ENCODE data around the gene ITPRIPL2.

ITPRIPL2 gene

DNA sequence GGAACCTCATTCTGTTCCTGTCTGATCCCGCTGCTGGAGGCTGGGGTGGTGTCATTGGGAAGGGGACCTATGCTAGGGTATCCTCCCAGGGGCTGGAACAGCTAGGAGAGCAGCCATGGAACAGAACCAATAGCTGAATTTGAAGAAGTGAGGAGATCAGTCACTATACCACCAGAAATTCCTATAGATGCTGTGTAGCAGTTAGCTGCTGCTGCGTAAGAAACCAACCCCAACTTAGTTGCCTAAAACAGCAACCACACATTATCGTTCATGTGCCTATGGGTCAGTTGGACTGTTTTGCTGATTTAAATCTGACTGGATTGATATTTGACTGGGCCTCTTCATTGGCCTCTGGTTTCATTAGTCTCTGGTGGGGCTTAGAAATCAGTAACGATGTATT lies 33.9 kb downstream of the ITPRIPL2 start:
- WGBS, 2 experiments (ENCODE audit: insufficient coverage in 2 of 2) = 80% methylated on average over 1 of the region's 4 CpGs; no CpG with 5 or more reads in 1 of the 2 experiments
- no peak overlapping the region for H3K4me3 ChIP-seq (ENCODE audit: extremely low read depth, insufficient read depth, low read length, poor library complexity, severe bottlenecking)
- peaks cover 3% of the 10 kb centered on the region for H3K9me3 ChIP-seq (ENCODE audit: control insufficient read depth, low read length)
- no peaks in the 10 kb centered on the region for H3K4me1 ChIP-seq (ENCODE audit: control insufficient read depth, insufficient read depth, low read length, poor library complexity, severe bottlenecking)
- no peaks in the 10 kb centered on the region for H3K36me3 ChIP-seq (ENCODE audit: control insufficient read depth, insufficient read depth, low read length)
- H3K27ac ChIP-seq (ENCODE audit: low read depth, low read length, severe bottlenecking) = no peak overlapping the region

DNA sequence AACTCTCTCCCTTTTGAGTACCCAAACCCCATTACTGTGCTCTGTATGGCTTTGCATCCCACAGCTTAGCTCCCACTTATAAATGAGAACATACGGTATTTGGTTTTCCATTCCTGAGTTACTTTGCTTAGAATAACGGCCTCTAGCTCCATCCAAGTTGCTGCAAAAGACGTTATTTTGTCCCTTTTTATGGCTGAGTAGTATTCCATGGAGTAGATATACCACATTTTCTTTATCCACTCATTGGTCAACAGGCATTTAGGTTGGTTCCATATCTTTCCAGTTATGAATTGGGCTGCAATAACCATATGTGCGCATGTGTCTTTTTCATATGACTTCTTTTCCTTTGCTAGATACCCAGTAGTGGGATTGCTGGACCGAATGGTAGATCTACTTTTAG lies 34.4 kb downstream of the ITPRIPL2 start:
- no peak overlapping the region for H3K4me3 ChIP-seq (ENCODE audit: extremely low read depth, insufficient read depth, low read length, poor library complexity, severe bottlenecking)
- 73 to 100% methylated on average over 1 to 3 of the region's 5 CpGs for WGBS, 2 experiments (ENCODE audit: insufficient coverage in 2 of 2)
- no peaks in the 10 kb centered on the region for H3K36me3 ChIP-seq (ENCODE audit: control insufficient read depth, insufficient read depth, low read length)
- no peaks in the 10 kb centered on the region for H3K4me1 ChIP-seq (ENCODE audit: control insufficient read depth, insufficient read depth, low read length, poor library complexity, severe bottlenecking)
- H3K9me3 ChIP-seq (ENCODE audit: control insufficient read depth, low read length) = peaks cover 3% of the 10 kb centered on the region
- no peak overlapping the region for H3K27ac ChIP-seq (ENCODE audit: low read depth, low read length, severe bottlenecking)

DNA sequence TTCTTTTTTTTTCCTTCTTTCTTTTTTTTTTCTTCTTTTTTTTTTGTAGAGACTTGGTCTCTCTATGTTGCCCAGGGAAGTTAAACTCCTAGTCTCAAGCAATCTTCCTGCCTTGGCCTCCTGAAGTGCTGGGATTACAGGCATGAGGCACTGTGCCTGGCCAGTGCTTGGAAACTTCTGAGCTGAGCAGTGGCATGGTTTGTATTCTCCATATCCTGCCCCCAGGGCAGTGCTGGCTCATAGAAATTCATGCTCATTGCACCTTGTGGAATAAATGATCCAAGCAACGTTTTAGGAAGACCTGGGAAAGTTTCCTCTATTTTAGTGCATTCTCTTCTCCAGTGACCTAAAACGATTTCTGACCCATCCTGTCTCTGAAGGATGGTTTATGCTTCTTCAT lies 37.5 kb downstream of the ITPRIPL2 start:
- Histone ChIP-seq H3K36me3 (ENCODE audit: control insufficient read depth, insufficient read depth, low read length) (no peaks in the 10 kb centered on the region), H3K4me1 (ENCODE audit: control insufficient read depth, insufficient read depth, low read length, poor library complexity, severe bottlenecking) (no peaks in the 10 kb centered on the region), H3K27ac (ENCODE audit: low read depth, low read length, severe bottlenecking) (no peak overlapping the region), H3K4me3 (ENCODE audit: extremely low read depth, insufficient read depth, low read length, poor library complexity, severe bottlenecking) (no peak overlapping the region), H3K9me3 (ENCODE audit: control insufficient read depth, low read length) (peaks cover 3% of the 10 kb centered on the region)
- 63 to 86% methylated on average over 1 of the region's 2 CpGs for WGBS, 2 experiments (ENCODE audit: insufficient coverage in 2 of 2)

DNA sequence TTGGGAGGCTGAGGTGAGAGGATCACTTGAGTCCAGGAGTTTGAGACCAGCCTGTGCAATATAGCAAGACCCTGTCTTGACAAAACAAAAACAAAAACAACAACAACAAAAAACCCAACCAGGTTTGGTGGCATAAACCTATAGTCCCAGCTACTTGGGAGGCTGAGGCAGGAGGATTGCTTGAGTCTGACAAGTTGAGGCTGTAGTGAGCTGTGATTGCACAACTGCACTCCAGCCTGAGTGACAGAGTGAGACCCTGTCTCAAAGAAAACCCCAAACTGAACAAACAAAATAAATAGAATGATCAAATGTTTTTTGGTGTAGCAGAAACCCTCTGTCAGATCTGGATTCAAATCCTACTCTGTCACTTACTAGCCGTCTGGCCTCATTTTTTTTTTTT lies 38.3 kb downstream of the ITPRIPL2 start:
- WGBS, 2 experiments (ENCODE audit: insufficient coverage in 2 of 2) = no CpG with 5 or more reads among the region's 1 CpG
- no peaks in the 10 kb centered on the region for H3K36me3 ChIP-seq (ENCODE audit: control insufficient read depth, insufficient read depth, low read length)
- H3K4me3 ChIP-seq (ENCODE audit: extremely low read depth, insufficient read depth, low read length, poor library complexity, severe bottlenecking) = no peak overlapping the region

DNA sequence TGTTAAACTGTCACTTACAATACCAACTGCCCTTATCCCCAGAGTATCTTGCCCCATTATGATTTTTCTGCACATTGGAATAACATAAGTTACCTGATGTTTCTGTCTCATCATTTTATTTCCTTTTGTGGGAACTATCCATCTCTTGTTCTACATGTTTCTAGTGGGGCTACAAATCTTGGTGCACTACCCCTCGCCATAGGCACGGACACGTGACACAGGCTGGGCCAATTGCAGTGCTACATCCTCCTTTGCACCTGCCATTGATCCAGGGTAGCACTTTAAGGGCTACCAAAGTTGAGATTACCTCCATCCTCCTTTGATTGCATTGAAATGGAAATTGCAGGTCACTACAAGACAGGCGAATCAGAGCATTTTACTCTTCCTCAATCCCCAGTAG lies 40.1 kb downstream of the ITPRIPL2 start:
- WGBS, 2 experiments (ENCODE audit: insufficient coverage in 2 of 2) = 73 to 82% methylated on average over 3 to 4 of the region's 4 CpGs
- no peak overlapping the region for H3K27ac ChIP-seq (ENCODE audit: low read depth, low read length, severe bottlenecking)
- no peaks in the 10 kb centered on the region for H3K36me3 ChIP-seq (ENCODE audit: control insufficient read depth, insufficient read depth, low read length)
- H3K4me1 ChIP-seq (ENCODE audit: control insufficient read depth, insufficient read depth, low read length, poor library complexity, severe bottlenecking) = no peaks in the 10 kb centered on the region
- no peaks in the 10 kb centered on the region for H3K9me3 ChIP-seq (ENCODE audit: control insufficient read depth, low read length)
- H3K4me3 ChIP-seq (ENCODE audit: extremely low read depth, insufficient read depth, low read length, poor library complexity, severe bottlenecking) = no peak overlapping the region

More for the DNA sequence above, 38.3 kb downstream of the ITPRIPL2 start:
- no peaks in the 10 kb centered on the region for H3K4me1 ChIP-seq (ENCODE audit: control insufficient read depth, insufficient read depth, low read length, poor library complexity, severe bottlenecking)
- H3K9me3 ChIP-seq (ENCODE audit: control insufficient read depth, low read length) = peaks cover 3% of the 10 kb centered on the region
- H3K27ac ChIP-seq (ENCODE audit: low read depth, low read length, severe bottlenecking) = no peak overlapping the region

DNA sequence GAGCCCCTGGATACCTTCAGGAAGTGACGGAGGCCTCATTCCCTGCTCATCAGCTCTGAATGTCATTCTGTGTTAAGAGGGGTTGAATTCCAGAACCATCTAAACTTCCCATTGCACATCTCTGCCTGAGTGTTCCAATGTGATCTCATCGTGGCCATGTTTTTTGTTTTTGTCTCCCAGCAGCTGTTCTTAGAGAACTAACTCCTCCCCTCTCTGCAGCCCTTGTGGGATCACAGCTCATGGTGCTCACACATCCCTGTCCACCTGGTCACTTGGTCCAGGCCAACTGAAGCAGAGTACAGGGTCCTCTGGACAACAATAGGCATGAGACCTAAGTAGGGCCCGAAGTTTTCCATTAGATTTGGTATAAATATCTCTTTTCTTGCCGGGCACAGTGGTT lies 48.3 kb downstream of the ITPRIPL2 start:
- H3K9me3 ChIP-seq (ENCODE audit: control insufficient read depth, low read length) = no peaks in the 10 kb centered on the region
- no peaks in the 10 kb centered on the region for H3K36me3 ChIP-seq (ENCODE audit: control insufficient read depth, insufficient read depth, low read length)
- WGBS, 2 experiments (ENCODE audit: insufficient coverage in 2 of 2) = 95 to 100% methylated on average over 2 to 4 of the region's 4 CpGs
- no peak overlapping the region for H3K27ac ChIP-seq (ENCODE audit: low read depth, low read length, severe bottlenecking)
- H3K4me3 ChIP-seq (ENCODE audit: extremely low read depth, insufficient read depth, low read length, poor library complexity, severe bottlenecking) = no peak overlapping the region
- peaks cover 15% of the 10 kb centered on the region for H3K4me1 ChIP-seq (ENCODE audit: control insufficient read depth, insufficient read depth, low read length, poor library complexity, severe bottlenecking)

DNA sequence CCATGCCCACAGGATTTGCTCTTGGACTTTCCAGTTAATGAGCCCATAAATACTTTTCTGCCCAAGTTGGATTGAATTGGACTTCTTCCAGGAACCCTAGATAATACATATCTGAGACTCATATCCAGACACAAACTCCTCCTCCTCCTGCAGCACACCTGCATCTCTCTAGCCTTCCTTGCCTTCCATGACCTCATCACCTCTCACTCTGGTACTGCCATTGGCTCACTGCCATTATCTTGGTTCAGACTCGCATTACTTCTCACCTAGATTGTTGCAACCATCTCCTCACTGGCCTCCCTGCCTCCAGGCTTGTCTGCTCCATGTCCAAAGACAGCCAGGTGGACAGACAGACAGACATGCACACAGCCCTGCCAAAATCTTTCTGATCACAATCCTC lies 49.5 kb downstream of the ITPRIPL2 start:
- H3K27ac ChIP-seq (ENCODE audit: low read depth, low read length, severe bottlenecking) = no peak overlapping the region
- H3K4me3 ChIP-seq (ENCODE audit: extremely low read depth, insufficient read depth, low read length, poor library complexity, severe bottlenecking) = no peak overlapping the region
- WGBS, 2 experiments (ENCODE audit: insufficient coverage in 2 of 2) = 92 to 100% methylated on average over 1 of the region's 1 CpG
- no peaks in the 10 kb centered on the region for H3K9me3 ChIP-seq (ENCODE audit: control insufficient read depth, low read length)
- H3K36me3 ChIP-seq (ENCODE audit: control insufficient read depth, insufficient read depth, low read length) = no peaks in the 10 kb centered on the region
- peaks cover 15% of the 10 kb centered on the region for H3K4me1 ChIP-seq (ENCODE audit: control insufficient read depth, insufficient read depth, low read length, poor library complexity, severe bottlenecking)

DNA sequence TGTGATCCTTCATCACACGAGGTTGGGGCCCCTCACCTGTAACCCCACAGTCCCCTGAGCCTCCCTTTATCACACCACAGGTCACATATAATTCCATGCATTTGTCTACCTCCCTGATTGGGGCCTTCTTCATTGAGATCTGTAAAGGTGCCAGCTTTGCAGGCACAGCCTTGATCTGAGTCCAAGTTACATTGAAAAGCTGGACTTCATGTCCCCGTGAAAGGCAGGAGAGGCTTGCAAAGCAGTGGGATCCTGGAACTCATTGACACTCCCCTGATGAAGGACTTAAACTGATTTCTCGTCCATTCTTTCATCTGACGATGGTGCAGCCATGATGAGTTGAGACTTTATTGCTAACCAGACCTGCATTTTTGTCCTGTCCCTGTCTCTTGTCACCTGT lies 50.5 kb downstream of the ITPRIPL2 start:
- no peak overlapping the region for H3K4me3 ChIP-seq (ENCODE audit: extremely low read depth, insufficient read depth, low read length, poor library complexity, severe bottlenecking)
- H3K36me3 ChIP-seq (ENCODE audit: control insufficient read depth, insufficient read depth, low read length) = no peaks in the 10 kb centered on the region
- H3K9me3 ChIP-seq (ENCODE audit: control insufficient read depth, low read length) = no peaks in the 10 kb centered on the region
- no peak overlapping the region for H3K27ac ChIP-seq (ENCODE audit: low read depth, low read length, severe bottlenecking)
- WGBS, 2 experiments (ENCODE audit: insufficient coverage in 2 of 2) = 82 to 84% methylated on average over 4 of the region's 4 CpGs
- H3K4me1 ChIP-seq (ENCODE audit: control insufficient read depth, insufficient read depth, low read length, poor library complexity, severe bottlenecking) = peaks cover 15% of the 10 kb centered on the region

DNA sequence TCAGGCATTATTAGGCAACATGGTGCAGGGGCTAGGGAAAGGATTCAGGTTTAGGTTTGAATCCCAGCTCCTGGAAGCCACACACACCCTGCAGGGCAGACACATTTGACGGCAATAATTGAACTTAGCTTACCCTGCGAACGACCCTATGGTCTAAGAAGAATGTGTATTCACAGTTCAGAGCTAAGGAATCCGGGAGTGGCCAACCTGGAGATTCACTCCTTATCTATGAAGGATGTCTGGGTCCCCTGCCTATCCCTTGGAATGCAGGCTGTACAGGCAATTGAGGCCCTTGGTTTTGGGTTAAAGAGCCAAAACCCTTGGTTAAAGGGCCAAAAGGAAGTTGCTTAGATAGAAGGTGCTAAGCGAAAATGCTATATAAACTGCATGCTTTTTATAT lies 51.3 kb downstream of the ITPRIPL2 start:
- Histone ChIP-seq H3K36me3 (ENCODE audit: control insufficient read depth, insufficient read depth, low read length) (no peaks in the 10 kb centered on the region), H3K4me1 (ENCODE audit: control insufficient read depth, insufficient read depth, low read length, poor library complexity, severe bottlenecking) (peaks cover 15% of the 10 kb centered on the region), H3K27ac (ENCODE audit: low read depth, low read length, severe bottlenecking) (peak overlapping the region; percentile 45), H3K4me3 (ENCODE audit: extremely low read depth, insufficient read depth, low read length, poor library complexity, severe bottlenecking) (no peak overlapping the region), H3K9me3 (ENCODE audit: control insufficient read depth, low read length) (no peaks in the 10 kb centered on the region)
- WGBS, 2 experiments (ENCODE audit: insufficient coverage in 2 of 2) = 77 to 83% methylated on average over 4 of the region's 5 CpGs

DNA sequence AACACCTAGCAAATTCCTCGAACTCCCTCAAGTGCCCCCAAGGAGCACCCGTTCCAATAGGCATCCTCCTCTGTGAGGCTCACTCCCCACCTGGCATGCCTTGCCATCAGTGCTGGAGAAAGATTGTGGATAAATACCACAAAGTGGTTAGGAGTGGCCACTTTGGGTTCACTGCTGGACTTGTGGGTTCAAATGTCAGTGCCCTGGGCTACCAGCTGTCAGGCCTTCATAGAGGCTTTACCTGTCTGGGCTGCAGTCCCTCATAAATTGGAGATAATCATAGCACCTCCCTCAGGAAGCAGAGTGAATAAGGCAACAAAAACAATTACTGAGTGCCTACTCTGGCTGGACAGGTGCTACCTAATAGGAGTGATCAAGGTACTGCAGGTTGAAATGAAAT lies 52.7 kb downstream of the ITPRIPL2 start:
- H3K4me1 ChIP-seq (ENCODE audit: control insufficient read depth, insufficient read depth, low read length, poor library complexity, severe bottlenecking) = peaks cover 15% of the 10 kb centered on the region
- no peak overlapping the region for H3K4me3 ChIP-seq (ENCODE audit: extremely low read depth, insufficient read depth, low read length, poor library complexity, severe bottlenecking)
- no peaks in the 10 kb centered on the region for H3K36me3 ChIP-seq (ENCODE audit: control insufficient read depth, insufficient read depth, low read length)
- 100% methylated on average over 1 of the region's 2 CpGs; no CpG with 5 or more reads in 1 of the 2 experiments for WGBS, 2 experiments (ENCODE audit: insufficient coverage in 2 of 2)
- H3K27ac ChIP-seq (ENCODE audit: low read depth, low read length, severe bottlenecking) = no peak overlapping the region
- H3K9me3 ChIP-seq (ENCODE audit: control insufficient read depth, low read length) = no peaks in the 10 kb centered on the region

DNA sequence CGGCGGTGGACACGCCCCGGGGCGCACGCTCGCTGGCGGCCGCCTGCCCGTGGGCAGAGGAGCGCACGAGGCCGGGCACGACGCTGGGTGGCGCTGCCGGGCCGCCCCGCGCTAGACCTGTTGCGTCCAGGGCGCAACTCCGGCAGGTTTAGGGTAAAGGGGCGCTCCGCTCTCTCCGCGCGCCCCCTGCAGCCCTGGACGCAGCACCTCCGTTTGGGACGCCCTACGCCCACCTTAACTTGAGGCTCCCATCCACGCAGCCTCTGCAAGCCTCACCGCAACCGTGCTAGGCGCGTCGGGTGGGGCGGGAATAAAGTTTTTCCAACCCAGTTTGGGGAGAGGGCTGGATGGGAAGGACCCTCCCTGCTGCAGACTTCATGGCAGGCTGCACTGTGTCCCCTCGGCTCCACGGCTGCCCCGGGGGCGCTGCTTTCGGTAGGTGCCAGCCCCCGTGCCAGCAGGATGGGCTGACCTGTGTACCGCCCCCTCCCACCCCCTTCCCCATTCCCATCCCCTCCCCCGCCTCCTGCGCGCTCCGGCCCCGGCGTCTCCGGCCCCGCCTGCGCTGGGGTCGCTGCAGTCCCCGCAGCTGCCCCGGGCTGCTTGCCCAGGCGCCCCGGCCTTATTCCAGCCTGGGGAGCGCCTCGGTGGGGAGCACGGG lies 54.1 kb downstream of the ITPRIPL2 start, which contains the start of gene SYT17:
Gene SYT17 (plus strand): TSS at position 531 of the 661 bp plus-strand sequence. CDS start 407 bp downstream, outside the sequence.
- H3K4me1 ChIP-seq (ENCODE audit: control insufficient read depth, insufficient read depth, low read length, poor library complexity, severe bottlenecking) = peaks cover 15% of the 10 kb centered on the region
- H3K4me3 ChIP-seq (ENCODE audit: extremely low read depth, insufficient read depth, low read length, poor library complexity, severe bottlenecking) = peak within 1 kb of the TSS; percentile 83
- no peaks in the 10 kb centered on the region for H3K36me3 ChIP-seq (ENCODE audit: control insufficient read depth, insufficient read depth, low read length)
- 1% methylated on average over 43 to 45 of the region's 63 CpGs for WGBS, 2 experiments (ENCODE audit: insufficient coverage in 2 of 2)
- H3K9me3 ChIP-seq (ENCODE audit: control insufficient read depth, low read length) = no peaks in the 10 kb centered on the region
- H3K27ac ChIP-seq (ENCODE audit: low read depth, low read length, severe bottlenecking) = no peak within 1 kb of the TSS
